KOPT-K1 (cell line): Measurements from ENCODE around the gene RASGEF1C.
"Not testable (repeated sequence)": the region's sequence is repeated elsewhere in the genome, so short reads cannot be mapped to it uniquely, and the experiment has no call there.

Experiments used
- H3K27ac ChIP-seq: fragments of 200-600 bp; sonication (generic); 2 replicates; pipeline ENCODE4 v1.5.1; 2016; ENCODE audit warnings: antibody characterized with exemption, mild to moderate bottlenecking, low read depth, low read length; ENCODE audit not compliant: poor library complexity, severe bottlenecking
- H3K36me3 ChIP-seq: fragments of 200-600 bp; sonication (generic); 2 replicates; pipeline ENCODE4 v1.5.1; 2017; ENCODE audit warnings: antibody characterized with exemption, mild to moderate bottlenecking, low read length, moderate library complexity; ENCODE audit not compliant: insufficient read depth
- H3K9me3 ChIP-seq: fragments of 200-600 bp; sonication (generic); 2 replicates; pipeline ENCODE4 v1.5.1; 2017; ENCODE audit warnings: antibody characterized with exemption, low read length, mild to moderate bottlenecking; ENCODE audit not compliant: insufficient read depth, poor library complexity, severe bottlenecking

The RASGEF1C gene

DNA sequence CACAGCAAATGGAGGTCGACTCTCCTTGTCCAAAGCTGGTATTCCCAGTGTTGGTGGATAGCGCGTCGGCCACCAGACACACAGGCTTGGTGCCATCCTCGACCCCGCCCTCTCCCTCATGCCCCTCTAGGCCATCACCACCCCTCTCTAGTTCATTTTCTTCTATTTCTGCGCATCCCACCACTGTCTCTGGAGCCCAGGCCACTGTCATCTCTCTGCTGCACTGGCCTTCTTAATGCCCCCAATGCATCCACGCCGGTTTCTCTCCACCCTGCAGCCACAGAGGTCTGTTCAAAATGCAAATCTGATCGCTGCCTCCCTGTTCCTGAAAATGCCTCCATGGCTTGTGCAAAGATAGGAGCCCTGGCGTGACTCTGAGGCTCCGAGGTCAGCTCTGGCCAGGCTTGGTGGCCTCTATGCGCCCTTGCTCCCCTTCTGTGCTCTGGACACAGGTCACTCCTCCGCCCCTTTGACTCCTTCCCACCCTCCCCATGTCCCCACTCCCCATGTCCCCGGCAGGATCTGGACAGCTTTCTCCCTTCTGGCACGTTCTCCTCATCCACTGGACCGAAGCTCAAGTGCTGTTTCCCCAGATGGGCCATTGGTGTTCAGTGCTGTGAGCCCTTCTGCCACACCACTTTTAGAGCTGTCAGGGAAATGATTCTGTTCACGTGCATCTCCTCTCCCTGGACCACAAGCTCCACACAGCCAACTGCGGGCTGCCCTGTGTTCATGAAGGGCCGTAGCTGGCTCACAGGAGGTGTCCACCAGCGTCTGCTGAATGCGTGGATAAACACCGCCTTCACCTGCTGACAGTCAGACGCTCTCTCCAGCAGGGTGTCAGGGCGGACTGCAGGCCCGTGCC is 77.9 kb downstream of the RASGEF1C start:
- H3K27ac ChIP-seq = no peak overlapping the region
- H3K36me3 ChIP-seq = no peaks in the 10 kb centered on the region
- no peaks in the 10 kb centered on the region for H3K9me3 ChIP-seq

DNA sequence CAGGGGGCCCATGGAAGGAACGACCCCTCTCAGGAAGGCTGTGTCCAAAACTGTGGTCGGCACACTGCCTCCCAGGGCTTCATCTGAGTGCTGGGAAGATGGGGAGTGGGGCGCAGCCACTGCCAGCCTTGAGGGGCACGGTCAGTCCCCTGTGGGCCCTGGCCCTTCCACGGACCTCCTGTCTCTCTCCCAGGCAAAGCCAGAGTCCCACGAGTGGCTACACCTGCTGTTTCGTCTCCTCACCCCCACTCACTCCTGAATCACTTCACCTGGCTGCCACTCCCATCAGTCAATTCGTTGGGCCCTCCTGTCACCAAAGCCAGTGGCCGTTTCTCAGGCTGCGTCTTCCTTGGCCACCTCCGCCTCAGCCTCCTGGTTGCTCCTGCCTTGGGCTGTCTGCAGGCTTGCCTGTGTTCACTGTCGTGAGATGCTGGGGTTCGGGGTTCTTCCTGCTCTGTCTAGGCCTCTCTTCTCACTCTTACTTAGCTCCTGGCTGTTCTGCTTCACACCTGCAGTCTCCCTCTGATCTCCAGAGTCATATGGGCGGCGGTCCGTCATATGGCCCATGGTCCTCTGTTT is 78.6 kb downstream of the RASGEF1C start:
- no peaks in the 10 kb centered on the region for H3K36me3 ChIP-seq
- no peak overlapping the region for H3K27ac ChIP-seq

DNA sequence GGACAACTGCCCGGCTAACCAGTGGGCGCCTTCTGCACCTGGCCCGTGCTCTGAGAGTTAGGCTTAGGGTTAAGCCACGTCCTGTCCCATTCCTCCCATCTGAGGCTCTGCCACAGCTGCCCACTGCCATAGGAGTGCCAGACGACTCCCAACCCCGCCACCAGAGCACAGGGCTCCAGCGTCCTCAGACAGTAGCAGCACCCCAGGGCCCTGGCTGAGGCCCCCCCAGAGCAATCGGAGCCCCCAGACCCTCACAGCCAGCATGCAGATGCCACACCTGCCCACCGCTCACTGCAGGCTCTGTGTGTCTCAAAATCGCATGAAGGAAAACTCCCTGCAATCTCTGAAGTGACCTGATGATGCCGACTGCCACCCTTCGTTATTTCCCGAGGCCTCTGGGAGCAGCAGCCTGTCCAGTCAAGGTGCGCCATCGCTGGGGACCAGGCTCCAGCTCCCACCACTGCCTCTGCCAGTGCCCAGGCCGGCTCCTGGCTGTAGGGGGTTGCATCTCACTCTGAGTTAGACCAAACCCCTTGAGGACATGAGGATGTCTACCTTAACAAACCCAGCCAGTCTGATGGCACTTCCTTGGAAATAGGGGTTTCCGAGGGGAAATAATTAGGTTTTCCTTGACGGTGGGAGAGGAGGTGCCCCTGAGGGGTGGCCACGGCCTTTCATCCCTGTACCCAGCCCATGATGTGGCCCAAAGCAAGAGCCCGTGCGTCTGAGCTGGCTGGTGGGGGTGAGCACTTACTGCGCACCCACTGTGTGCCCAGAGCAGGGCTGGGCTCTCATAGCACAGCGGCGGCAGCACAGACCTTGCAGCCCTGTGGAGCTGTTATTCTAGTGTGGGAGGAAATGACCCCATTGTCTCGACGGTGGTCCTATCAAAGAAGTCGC is 79.5 kb downstream of the RASGEF1C start:
- Histone ChIP-seq H3K9me3 (no peaks in the 10 kb centered on the region), H3K36me3 (no peaks in the 10 kb centered on the region), H3K27ac (no peak overlapping the region)

More for the DNA sequence above, 78.6 kb downstream of the RASGEF1C start:
- H3K9me3 ChIP-seq = no peaks in the 10 kb centered on the region

DNA sequence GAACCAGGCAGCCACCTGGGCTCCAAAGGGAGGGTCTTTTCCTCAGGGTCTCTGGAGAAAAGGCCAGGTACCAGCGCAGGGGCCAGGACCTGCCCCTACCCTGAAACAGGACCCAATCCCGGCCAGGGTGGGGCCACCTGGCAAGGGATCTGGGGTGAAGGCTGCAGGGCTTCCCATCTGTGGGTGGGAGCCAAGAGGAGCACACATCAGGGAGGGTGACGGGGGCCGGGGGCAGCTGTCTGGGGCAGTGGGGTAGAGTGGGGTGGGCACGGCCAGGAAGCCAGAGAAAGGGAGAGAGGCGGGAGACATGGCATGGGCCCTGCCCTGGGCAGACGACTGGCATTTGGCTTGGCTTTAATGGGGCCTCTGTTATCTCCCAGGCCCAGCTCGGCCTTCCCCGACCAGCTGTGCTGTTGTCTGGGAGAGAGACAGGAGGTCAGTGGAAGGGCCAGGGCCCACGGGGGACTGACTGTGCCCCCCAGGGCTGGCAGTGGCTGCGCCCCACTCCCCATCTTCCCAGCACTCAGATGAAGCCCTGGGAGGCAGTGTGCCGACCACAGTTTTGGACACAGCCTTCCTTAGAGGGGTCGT is 80.2 kb downstream of the RASGEF1C start:
- H3K27ac ChIP-seq = no peak overlapping the region
- no peaks in the 10 kb centered on the region for H3K9me3 ChIP-seq
- no peaks in the 10 kb centered on the region for H3K36me3 ChIP-seq

DNA sequence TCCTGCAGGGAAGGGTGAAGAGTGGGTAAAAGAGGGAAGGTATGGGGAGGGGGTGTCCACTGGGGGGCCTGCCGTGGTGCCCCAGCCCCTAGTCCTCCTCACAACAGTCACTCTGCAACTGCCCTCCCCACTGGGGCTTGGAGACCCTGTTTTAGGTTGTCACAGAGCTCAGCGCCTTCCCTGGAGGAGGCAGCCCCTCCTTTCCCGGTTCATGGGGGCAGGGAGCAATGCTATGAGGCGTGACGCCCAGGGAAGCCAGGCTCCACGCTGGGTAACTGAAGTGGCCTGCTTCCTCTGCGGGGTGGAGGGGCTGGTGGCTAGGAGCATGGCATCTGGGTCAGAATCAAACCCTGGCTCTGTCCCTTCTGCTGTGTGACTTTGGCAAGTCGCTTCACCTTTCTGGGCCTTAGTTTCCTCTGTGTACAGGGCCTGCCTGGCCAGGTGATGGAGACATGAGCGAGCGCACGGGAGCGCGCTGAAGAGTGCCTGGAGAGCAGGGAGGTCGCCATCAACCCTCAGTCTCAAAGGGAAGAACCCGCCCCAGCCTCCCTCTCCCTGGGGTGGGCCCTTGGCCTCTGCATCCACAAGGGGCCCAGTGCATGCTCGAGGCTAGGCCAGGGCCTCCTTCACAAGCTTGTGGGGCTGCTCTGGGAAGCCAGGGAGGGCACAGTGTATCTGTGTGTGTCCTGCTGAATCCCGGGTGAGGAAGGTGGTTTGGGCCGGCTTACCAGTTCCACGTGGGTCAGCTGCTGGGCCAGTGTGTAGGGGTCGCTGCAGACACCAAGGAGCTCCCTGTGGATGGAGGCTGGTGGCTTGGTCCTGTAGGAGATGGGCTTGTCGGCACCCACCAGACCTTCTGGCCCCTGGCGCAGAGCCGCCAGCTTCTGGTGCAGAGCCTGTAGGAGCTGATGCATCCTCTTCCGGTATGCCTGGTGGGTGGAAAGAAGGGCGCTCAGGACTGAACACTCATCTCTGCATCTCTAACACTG is 81.0 kb downstream of the RASGEF1C start:
- Histone ChIP-seq H3K27ac (no peak overlapping the region), H3K9me3 (no peaks in the 10 kb centered on the region), H3K36me3 (no peaks in the 10 kb centered on the region)

DNA sequence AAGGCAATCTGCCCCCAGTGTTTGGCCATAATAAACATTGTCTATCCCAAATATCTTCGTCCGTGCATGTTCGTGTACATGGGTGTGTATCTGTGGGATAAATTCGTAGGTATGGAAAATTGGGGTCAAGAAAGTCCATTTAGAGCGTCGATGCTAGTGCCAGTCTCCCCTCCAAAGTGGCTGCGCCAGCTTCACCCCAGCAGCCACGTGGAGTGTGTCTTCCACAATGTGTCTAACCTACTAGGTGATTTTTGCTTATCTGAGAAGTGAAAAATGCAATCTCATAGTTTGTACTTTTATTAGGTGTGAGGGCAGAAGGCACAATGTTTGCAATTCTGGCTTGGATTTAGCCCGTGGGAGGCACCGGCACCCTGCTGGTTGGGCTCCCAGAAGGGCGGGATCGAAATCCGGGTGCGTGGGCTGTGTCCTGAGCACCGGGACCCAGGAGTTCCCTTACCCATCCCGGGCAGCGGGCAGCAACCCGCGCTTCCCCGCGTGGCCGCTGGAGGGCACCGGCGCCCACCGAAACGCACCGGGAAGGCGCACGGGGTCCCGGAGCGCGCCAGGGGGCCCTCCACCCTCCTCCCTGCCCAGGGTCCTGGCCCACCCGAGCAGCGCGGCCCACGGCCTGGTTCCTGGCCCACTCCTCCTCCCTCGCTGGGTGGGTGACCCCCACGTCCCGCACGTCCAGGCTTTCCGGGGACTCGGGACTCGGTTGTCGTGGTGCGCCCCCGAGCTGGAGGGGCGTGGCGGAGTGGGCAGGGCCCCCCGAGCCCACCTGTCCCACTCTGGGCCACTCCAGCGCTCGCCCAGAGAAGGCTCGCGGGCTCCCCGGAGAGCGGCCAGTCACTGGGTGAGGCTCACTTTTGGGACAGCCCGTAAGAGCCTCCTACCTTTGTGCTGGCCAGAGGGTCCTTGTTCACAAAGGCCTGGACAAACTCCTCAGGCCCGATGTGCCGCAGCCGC is 82.0 kb downstream of the RASGEF1C start:
- Histone ChIP-seq H3K36me3 (no peaks in the 10 kb centered on the region), H3K9me3 (no peaks in the 10 kb centered on the region), H3K27ac (no peak overlapping the region)

DNA sequence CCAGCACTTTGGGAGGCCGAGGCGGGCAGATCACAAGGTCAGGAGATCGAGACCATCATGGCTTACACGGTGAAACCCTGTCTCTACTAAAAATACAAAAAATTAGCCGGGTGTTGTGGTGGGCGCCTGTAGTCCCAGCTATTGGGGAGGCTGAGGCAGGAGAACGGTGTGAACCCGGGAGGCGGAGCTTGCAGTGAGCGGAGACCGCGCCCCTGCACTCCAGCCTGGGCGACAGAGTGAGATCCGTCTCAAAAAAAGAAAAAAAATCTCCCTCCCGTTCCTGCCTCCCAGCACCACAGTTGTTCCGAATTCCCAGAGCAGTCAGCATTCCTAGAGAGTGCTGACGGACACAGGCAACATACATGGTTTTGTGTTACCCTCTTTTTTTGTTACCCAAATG is 82.9 kb downstream of the RASGEF1C start:
- H3K27ac ChIP-seq, H3K9me3 ChIP-seq, H3K36me3 ChIP-seq: not testable (repeated sequence)

DNA sequence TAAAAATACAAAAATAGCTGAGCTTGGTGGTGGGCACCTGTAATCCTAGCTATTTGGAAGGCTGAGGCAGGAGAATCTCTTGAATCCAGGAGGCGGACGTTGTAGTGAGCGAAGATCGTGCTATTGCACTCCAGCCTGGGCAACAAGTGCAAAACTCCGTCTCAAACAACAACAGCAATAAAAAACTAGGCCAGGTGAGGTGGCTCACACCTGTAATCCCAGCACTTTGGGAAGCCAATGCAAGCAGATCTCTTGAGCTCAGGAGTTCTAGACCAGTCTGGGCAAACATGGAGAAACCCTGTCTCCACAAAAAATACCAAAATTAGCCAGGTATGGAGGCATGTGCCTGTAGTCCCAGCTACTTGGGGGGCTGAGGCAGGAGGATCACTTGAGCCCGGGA is 84.3 kb downstream of the RASGEF1C start:
- not testable (repeated sequence) for H3K36me3 ChIP-seq, H3K27ac ChIP-seq, H3K9me3 ChIP-seq

DNA sequence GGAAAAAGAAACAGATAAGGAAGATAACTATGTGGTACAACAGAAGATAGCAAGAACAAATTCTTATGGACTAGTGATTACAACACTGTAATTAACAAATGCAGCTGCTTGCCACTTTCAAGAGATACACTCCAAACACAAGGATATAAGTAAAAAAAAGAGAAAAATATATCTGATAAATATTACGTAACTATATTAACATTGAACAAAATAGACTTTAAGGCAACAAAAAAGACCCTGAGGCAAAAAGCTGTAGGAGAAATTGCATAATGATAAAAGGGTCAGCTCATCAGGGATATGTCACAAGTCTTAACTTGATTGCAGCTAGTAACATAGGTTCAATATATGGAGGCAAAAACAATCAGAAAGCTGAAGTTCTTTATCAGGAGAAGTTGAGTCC is 86.1 kb downstream of the RASGEF1C start:
- Histone ChIP-seq H3K9me3 (no peaks in the 10 kb centered on the region), H3K36me3 (no peaks in the 10 kb centered on the region), H3K27ac (no peak overlapping the region)

DNA sequence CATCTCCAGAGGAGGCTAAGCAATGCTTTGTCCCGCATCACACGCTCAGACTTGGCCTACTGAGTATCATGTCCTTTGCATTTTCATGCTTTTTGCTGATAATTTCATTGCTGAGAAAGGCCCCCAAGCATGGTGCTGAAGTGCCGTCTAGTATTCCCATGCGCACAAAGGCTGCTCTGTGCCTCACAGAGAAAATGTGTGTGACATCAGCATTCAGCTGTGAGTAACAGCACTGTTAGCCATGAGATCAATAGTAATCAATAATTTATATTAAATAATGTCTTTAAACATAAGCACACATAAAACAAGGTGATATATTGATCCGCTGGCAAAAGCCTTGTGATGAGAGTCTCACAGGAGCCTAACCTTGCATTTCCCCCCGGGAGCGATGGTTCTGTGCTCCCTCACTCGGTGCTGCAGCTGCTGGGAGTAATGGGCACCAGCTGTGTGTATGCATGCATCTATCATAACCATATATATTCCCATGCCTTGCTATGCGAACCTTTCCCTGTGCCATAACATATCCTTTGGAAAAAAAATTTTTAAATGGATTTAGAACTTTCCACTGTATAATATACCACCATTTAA is 87.1 kb downstream of the RASGEF1C start:
- H3K36me3 ChIP-seq = no peaks in the 10 kb centered on the region
- no peak overlapping the region for H3K27ac ChIP-seq
- H3K9me3 ChIP-seq = no peaks in the 10 kb centered on the region

DNA sequence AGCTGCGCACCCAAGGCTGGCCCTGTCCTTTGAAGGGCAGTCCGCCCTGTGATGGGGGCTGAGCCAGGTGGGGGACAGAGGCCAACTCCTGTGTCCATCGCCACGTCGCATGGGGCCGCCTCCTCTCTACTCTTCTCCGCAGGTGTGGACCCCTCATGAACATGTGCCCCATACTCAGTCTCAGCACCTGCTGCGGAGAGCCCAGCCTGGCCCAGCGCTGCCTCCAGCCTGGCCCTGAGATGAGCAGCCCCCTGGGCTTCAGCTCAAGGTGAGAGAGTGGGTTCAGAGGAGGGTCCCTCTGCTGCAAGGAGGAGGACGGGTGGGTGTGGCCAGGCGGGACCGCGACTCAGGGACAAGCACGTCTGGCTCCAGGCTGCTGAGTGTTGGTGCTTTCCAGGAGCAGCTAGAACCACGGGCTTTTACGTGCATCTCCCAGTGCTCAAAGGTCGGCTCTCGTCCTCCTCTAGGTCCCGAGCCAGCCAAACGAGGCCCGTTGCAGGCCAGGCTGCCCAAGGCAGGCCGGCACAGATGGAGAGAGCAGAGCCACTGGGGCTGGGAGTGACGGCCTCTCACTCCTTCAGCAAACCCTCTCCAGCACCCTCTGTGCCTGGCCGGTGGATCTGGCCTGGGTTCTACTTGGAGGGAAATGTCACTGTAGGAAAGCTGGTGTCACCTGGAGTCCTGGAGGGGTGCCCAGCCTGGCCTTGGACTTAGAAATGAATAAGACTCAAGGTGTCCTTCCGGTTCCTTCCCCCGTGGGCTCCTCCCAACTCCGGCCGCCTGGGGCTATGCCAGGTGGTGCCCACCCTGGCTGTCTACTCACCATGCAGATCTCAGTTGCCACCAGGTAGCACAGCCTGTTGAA is 88.5 kb downstream of the RASGEF1C start:
- H3K36me3 ChIP-seq = no peaks in the 10 kb centered on the region
- H3K9me3 ChIP-seq = no peaks in the 10 kb centered on the region
- no peak overlapping the region for H3K27ac ChIP-seq

DNA sequence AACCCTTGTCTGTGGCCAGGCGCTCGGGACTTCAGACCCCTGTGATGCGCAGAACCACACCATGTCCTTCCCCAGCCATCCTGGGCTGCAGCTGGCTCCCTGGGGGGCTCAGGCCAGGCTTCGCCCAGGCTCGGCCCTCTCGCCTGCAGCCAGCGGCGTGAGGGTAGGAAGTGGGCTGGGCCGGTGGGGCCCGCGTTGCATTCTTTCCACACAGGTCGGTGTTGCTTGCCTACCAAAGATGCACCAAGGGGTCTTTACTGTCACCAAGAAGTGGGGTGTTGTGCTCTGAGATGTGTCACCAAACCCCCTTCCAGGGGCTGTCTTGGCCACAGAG is 89.1 kb downstream of the RASGEF1C start:
- no peaks in the 10 kb centered on the region for H3K9me3 ChIP-seq
- no peak overlapping the region for H3K27ac ChIP-seq
- H3K36me3 ChIP-seq = no peaks in the 10 kb centered on the region
